Parietal lobe (tissue), 2 donors: Measurements from ENCODE around the gene ASB16. TPM values are rescaled to one million over a fixed set of nuclear protein-coding genes. Genes with fewer than 3 reads are reported as not detected.

Experiments used
- small RNA-seq: library from RNA; depleted of rRNA; stranded (forward); fragments of <200 nt; gene quantifications from one replicate; pipeline ENCODE3, GENCODE V24; 2014; ENCODE audit warnings: low replicate concordance
- total RNA-seq: library from RNA; depleted of rRNA; stranded (reverse); fragments of >200 nt; gene quantifications from one replicate; pipeline ENCODE4 v1.2.3, GENCODE V29; 2014

Gene ASB16
- total RNA-seq = not detected

GRCh38 chr17:44170499-44171201 is at the start of gene ASB16:
Gene ASB16 (plus strand): TSS chr17:44170704. CDS start chr17:44170790, 86 bp downstream.

GRCh38 chr17:44123356-44124117 is 47.0 kb upstream of the ASB16 start, which contains the start of gene HDAC5:
Gene HDAC5 (minus strand): TSS chr17:44123641. CDS start chr17:44117515, 6,126 bp downstream.

DNA sequence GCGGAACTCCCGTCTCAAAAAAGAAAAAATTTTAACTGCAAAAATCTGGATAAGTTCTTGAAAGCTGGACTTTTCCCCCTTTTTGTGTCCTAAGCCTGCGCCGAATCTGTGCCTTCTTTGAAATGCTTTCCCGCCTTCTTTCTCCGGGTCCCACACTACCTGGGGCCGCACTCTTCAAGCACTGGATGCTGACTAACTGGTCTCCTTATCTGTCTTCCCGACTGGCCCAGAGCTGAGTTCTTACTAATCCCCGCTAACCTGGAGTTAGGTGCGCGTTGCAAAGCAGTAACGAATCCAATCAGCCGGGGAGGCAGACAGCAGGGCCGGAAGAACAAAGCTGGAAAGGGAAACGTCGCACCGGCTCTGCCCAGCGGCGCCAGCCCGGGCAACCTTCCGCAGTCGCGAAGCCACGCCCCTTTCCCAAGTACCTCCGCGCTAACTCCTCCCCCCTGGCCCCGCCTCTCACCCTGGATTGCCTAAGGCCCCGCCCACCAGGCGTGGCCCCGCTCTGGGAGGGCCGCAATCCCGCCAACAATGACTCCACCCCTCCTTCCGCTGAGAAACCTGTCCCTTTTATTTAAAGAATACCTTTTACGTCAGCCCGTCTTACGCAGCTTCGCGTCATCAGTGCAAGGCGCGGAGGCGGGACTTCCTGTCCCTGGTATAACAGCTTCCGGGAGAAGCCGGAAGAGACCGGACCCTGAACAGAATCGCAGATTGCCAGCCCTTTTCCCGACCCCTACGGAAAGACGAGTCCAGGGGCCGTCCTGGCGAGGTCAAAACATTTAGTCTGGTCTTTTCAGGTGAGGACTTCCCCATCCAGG is 16.0 kb downstream of the ASB16 start, which contains the start of gene TMUB2:
Gene TMUB2, plus strand, starts transcription at position 666 of the 824 bp plus-strand sequence. CDS start 737 bp downstream, outside the sequence.

GRCh38 chr17:44199553-44200477 is 29.3 kb downstream of the ASB16 start, which contains the start of gene ATXN7L3:
Gene ATXN7L3 (minus strand): TSS chr17:44199884. CDS start chr17:44198070, 1,814 bp downstream.

DNA sequence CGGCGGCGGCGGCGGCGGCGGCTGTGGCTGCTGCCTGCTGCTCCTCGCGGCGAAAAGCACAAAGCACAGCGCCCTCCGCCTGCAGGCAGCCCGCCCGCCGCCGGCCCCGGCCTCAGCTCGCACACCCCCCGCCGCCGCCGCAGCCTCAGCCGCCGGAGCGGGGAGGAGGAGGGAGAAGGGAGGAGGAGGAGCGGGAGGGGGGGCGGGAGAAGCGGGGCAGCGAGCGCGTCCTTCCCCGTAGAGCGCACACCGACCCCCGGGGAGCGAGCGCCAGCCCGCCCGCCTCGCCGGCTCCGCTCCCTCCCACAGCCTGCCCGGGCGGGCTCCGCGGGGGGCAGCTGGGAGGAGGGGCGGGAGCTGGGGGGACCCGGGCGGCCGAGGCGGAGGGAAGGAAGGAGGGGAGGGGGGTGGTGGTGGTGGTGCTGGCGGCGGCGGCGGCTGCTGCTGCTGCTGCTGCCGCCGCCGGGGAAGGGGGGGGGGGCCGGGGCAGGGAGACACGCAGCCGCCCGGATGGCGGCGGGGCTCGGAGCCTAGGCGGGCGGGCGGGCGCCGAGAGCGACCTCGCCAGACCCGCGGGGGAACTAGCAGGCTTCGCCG is 49.2 kb downstream of the ASB16 start, which contains the start of gene UBTF:
Gene UBTF, minus strand, starts transcription at position 60 of the 597 bp plus-strand sequence. CDS start 1,446 bp downstream, outside the sequence.

Small RNA genes within 50 kb of the gene (small RNA-seq; reads per million reads assigned to genes)
- not detected for gene MIR6782
- not detected for gene RNU6-131P

Other genes starting within 250 kb of the ASB16 start
- gene PPY, start 228.2 kb upstream of the ASB16 start, total RNA-seq = not detected
- not detected for gene PYY, start 216.8 kb upstream of the ASB16 start, total RNA-seq
- gene NAGS, start 166.1 kb upstream of the ASB16 start, total RNA-seq = not detected
- gene TMEM101, start 155.7 kb upstream of the ASB16 start, total RNA-seq = 21.0 TPM
- 26.6 TPM for gene LSM12, start 104.0 kb upstream of the ASB16 start, total RNA-seq
- gene G6PC3, start 100.0 kb upstream of the ASB16 start, total RNA-seq = 19.4 TPM
- 115 TPM for gene HDAC5, start 47.1 kb upstream of the ASB16 start, total RNA-seq
- gene HROB, start 28.8 kb upstream of the ASB16 start, total RNA-seq = 1.9 TPM
- gene TMUB2, start 16.3 kb downstream of the ASB16 start, total RNA-seq = 28.8 TPM
- gene ATXN7L3, start 29.2 kb downstream of the ASB16 start, total RNA-seq = 71.1 TPM
- 101 TPM for gene UBTF, start 49.0 kb downstream of the ASB16 start, total RNA-seq
- 3.1 TPM for gene SLC4A1, start 97.4 kb downstream of the ASB16 start, total RNA-seq
- gene RUNDC3A, start 137.9 kb downstream of the ASB16 start, total RNA-seq = 67.6 TPM
- gene SLC25A39, start 154.1 kb downstream of the ASB16 start, total RNA-seq = 33.5 TPM
- 53.5 TPM for gene GRN, start 174.6 kb downstream of the ASB16 start, total RNA-seq
- gene FAM171A2, start 193.1 kb downstream of the ASB16 start, total RNA-seq = 61.0 TPM
- gene ITGA2B, start 218.9 kb downstream of the ASB16 start, total RNA-seq = 8.8 TPM